CD8-positive, alpha-beta memory T cell (primary cell): Measurements from ENCODE around the gene NPAS3. TPM values are rescaled to one million over a fixed set of nuclear protein-coding genes. Genes with fewer than 3 reads are reported as not detected.

Experiments used
- CTCF ChIA-PET: fragments of 350-600 bp; sonication (Branson Sonifier 250); formaldehyde crosslinking; loops from one replicate; lab custom pipeline; 2021; ENCODE audit warnings: antibody characterized with exemption; lab: Charles Lee
- POLR2A ChIA-PET: fragments of 350-600 bp; sonication (Branson Sonifier 250); formaldehyde crosslinking; loops from one replicate; lab custom pipeline; 2021; ENCODE audit warnings: antibody characterized with exemption; lab: Charles Lee
- DNase-seq, 5 donors: peaks; one replicate each; pipeline versions ENCODE4 v3.0.0 to v3.0.0-alpha.2; 2020 to 2022; ENCODE audit warnings: mixed read lengths in 1 of 5
- H3K27ac ChIP-seq: one replicate; pipeline ENCODE4 v1.7.0; 2013; ENCODE audit warnings: low read depth, mild to moderate bottlenecking, low read length, moderate library complexity
- H3K27me3 ChIP-seq: 2 replicates; pipeline ENCODE4 v1.7.0; 2013; ENCODE audit warnings: low read length, mild to moderate bottlenecking; ENCODE audit not compliant: insufficient read depth, poor library complexity, severe bottlenecking
- H3K36me3 ChIP-seq: 2 replicates; pipeline ENCODE4 v1.7.0; 2013; ENCODE audit warnings: mild to moderate bottlenecking, low read length, moderate library complexity; ENCODE audit not compliant: insufficient read depth
- H3K4me1 ChIP-seq: 2 replicates; pipeline ENCODE4 v1.7.0; 2013; ENCODE audit warnings: mild to moderate bottlenecking, low read length, moderate library complexity; ENCODE audit not compliant: insufficient read depth
- H3K4me3 ChIP-seq: 2 replicates; pipeline ENCODE4 v1.7.0; 2013; ENCODE audit warnings: mild to moderate bottlenecking, low read length
- H3K9me3 ChIP-seq: 2 replicates; pipeline ENCODE4 v1.7.0; 2013; ENCODE audit warnings: mild to moderate bottlenecking, low read length
- H3K27ac Mint-ChIP-seq, 8 donors: one replicate each; pipeline ENCODE4 v1.8.0; 2020 to 2021; ENCODE audit warnings: mixed read lengths in 8 of 8, mild to moderate bottlenecking in 6 of 8, inconsistent platforms in 3 of 8, moderate library complexity in 3 of 8
- H3K27me3 Mint-ChIP-seq, 2 donors: one replicate each; pipeline ENCODE4 v1.8.0; 2020 to 2021; ENCODE audit warnings: mixed read lengths in 2 of 2, mild to moderate bottlenecking in 1 of 2, moderate library complexity in 1 of 2
- H3K36me3 Mint-ChIP-seq, 3 donors: one replicate each; pipeline ENCODE4 v1.8.0; 2020 to 2021; ENCODE audit warnings: mixed read lengths in 3 of 3, inconsistent platforms in 1 of 3, mild to moderate bottlenecking in 1 of 3
- H3K4me1 Mint-ChIP-seq, 3 donors: one replicate each; pipeline ENCODE4 v1.8.0; 2020 to 2021; ENCODE audit warnings: mixed read lengths in 3 of 3, inconsistent platforms in 1 of 3, mild to moderate bottlenecking in 1 of 3
- H3K4me3 Mint-ChIP-seq, 7 donors: one replicate each; pipeline ENCODE4 v1.8.0; 2020 to 2021; ENCODE audit warnings: mixed read lengths in 7 of 7, mild to moderate bottlenecking in 6 of 7, moderate library complexity in 4 of 7, inconsistent platforms in 2 of 7
- H3K9me3 Mint-ChIP-seq, 5 donors: one replicate each; pipeline ENCODE4 v1.8.0; 2020 to 2022; ENCODE audit warnings: mixed read lengths in 5 of 5, mild to moderate bottlenecking in 3 of 5, moderate library complexity in 2 of 5, inconsistent platforms in 1 of 5
- polyA plus RNA-seq: library from polyadenylated mRNA; unstranded; fragments of 300-500 nt; fragmentation: Illumina TruSeq; gene quantifications from one replicate; pipeline ENCODE4 v1.2.3, GENCODE V29; 2021
- total RNA-seq, 2 experiments: library from RNA; stranded (reverse); gene quantifications; one replicate each; pipeline ENCODE4 v1.2.3, GENCODE V29; 2021

Gene NPAS3
- total and polyA plus RNA-seq, 3 experiments from 2014 or later: not detected

GRCh38 chr14:33545696-33546095 is 607.0 kb downstream of the NPAS3 start:
- ChIA-PET CTCF (no interaction called here), POLR2A (no interaction called here)
- H3K36me3 Mint-ChIP-seq: no peaks in the 10 kb centered on the region
- H3K27ac ChIP-seq: no peak overlapping the region
- no peak overlapping the region for H3K4me3 ChIP-seq
- H3K9me3 ChIP-seq: no peaks in the 10 kb centered on the region
- no peak overlapping the region for H3K4me3 Mint-ChIP-seq
- H3K9me3 Mint-ChIP-seq: peaks cover 0 to 8% (median 2%) of the 10 kb centered on the region in 5 donors
- no peaks in the 10 kb centered on the region for H3K27me3 ChIP-seq
- H3K27me3 Mint-ChIP-seq: peaks cover 0 to 3% of the 10 kb centered on the region in 2 donors
- H3K27ac Mint-ChIP-seq: no peak overlapping the region
- H3K4me1 Mint-ChIP-seq: no peaks in the 10 kb centered on the region
- H3K4me1 ChIP-seq: no peaks in the 10 kb centered on the region
- H3K36me3 ChIP-seq: no peaks in the 10 kb centered on the region
- DNase-seq: no peak

GRCh38 chr14:33548606-33549005 is 609.9 kb downstream of the NPAS3 start:
- CTCF ChIA-PET: no interaction called here
- no peaks in the 10 kb centered on the region for H3K9me3 ChIP-seq
- Mint-ChIP-seq H3K27ac (no peak overlapping the region), H3K4me1 (no peaks in the 10 kb centered on the region), H3K9me3 (peaks cover 0 to 11% (median 2%) of the 10 kb centered on the region in 5 donors), H3K4me3 (no peak overlapping the region), H3K27me3 (peaks cover 0 to 3% of the 10 kb centered on the region in 2 donors), H3K36me3 (no peaks in the 10 kb centered on the region)
- H3K27me3 ChIP-seq: no peaks in the 10 kb centered on the region
- H3K4me1 ChIP-seq: no peaks in the 10 kb centered on the region
- no peak for DNase-seq
- H3K27ac ChIP-seq: no peak overlapping the region
- POLR2A ChIA-PET: no interaction called here
- H3K4me3 ChIP-seq: no peak overlapping the region
- H3K36me3 ChIP-seq: no peaks in the 10 kb centered on the region

- H3K27me3 Mint-ChIP-seq: peaks cover 0 to 2% of the 10 kb centered on the region in 2 donors
Observed at GRCh38 chr14:33551963-33552362, 613.3 kb downstream of the NPAS3 start.

GRCh38 chr14:33553706-33554278 is 615.1 kb downstream of the NPAS3 start:
- Mint-ChIP-seq H3K36me3 (no peaks in the 10 kb centered on the region), H3K27me3 (peaks cover 0 to 2% of the 10 kb centered on the region in 2 donors), H3K4me3 (no peak overlapping the region), H3K9me3 (peaks cover 0 to 14% (median 0%) of the 10 kb centered on the region in 5 donors), H3K4me1 (no peaks in the 10 kb centered on the region), H3K27ac (no peak overlapping the region)
- no peaks in the 10 kb centered on the region for H3K4me1 ChIP-seq
- no peak for DNase-seq
- H3K36me3 ChIP-seq: no peaks in the 10 kb centered on the region
- ChIA-PET CTCF (no interaction called here), POLR2A (no interaction called here)
- no peak overlapping the region for H3K27ac ChIP-seq
- no peaks in the 10 kb centered on the region for H3K27me3 ChIP-seq
- H3K9me3 ChIP-seq: no peaks in the 10 kb centered on the region
- H3K4me3 ChIP-seq: no peak overlapping the region

More at GRCh38 chr14:33551963-33552362, 613.3 kb downstream of the NPAS3 start:
- Histone ChIP-seq H3K4me1 (no peaks in the 10 kb centered on the region), H3K4me3 (no peak overlapping the region), H3K27ac (no peak overlapping the region), H3K36me3 (no peaks in the 10 kb centered on the region), H3K27me3 (no peaks in the 10 kb centered on the region), H3K9me3 (no peaks in the 10 kb centered on the region)
- H3K9me3 Mint-ChIP-seq: peaks cover 0 to 14% (median 0%) of the 10 kb centered on the region in 5 donors
- H3K27ac Mint-ChIP-seq: no peak overlapping the region
- H3K4me1 Mint-ChIP-seq: no peaks in the 10 kb centered on the region
- CTCF ChIA-PET: no interaction called here
- no peaks in the 10 kb centered on the region for H3K36me3 Mint-ChIP-seq
- no peak overlapping the region for H3K4me3 Mint-ChIP-seq
- POLR2A ChIA-PET: no interaction called here
- DNase-seq: no peak

DNA sequence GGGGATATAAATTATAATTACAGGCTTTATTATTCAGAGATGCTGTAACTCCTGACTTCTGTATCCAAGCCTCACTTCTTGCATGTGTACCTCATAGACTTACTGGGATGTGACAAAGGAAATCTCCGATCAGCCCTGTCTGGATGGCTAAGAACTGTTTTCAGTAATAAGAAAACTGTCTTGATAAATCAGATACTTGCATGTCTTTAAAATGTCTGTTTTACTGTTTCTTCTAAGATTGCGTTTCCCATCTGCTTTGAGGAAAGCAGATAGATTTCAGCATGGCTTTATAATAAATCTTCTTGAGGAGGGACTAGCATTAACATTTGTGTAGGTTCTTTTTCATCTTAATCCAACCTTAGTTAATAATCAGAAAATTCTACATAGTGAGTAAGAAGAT is 616.3 kb downstream of the NPAS3 start:
- Histone ChIP-seq H3K36me3 (no peaks in the 10 kb centered on the region), H3K4me3 (no peak overlapping the region), H3K27me3 (no peaks in the 10 kb centered on the region), H3K27ac (no peak overlapping the region), H3K4me1 (no peaks in the 10 kb centered on the region), H3K9me3 (no peaks in the 10 kb centered on the region)
- Mint-ChIP-seq H3K27me3 (no peaks in the 10 kb centered on the region), H3K9me3 (peaks cover 0 to 9% (median 3%) of the 10 kb centered on the region in 5 donors), H3K4me3 (no peak overlapping the region), H3K36me3 (no peaks in the 10 kb centered on the region), H3K4me1 (no peaks in the 10 kb centered on the region), H3K27ac (no peak overlapping the region)
- ChIA-PET CTCF (no interaction called here), POLR2A (no interaction called here)
- no peak for DNase-seq

DNA sequence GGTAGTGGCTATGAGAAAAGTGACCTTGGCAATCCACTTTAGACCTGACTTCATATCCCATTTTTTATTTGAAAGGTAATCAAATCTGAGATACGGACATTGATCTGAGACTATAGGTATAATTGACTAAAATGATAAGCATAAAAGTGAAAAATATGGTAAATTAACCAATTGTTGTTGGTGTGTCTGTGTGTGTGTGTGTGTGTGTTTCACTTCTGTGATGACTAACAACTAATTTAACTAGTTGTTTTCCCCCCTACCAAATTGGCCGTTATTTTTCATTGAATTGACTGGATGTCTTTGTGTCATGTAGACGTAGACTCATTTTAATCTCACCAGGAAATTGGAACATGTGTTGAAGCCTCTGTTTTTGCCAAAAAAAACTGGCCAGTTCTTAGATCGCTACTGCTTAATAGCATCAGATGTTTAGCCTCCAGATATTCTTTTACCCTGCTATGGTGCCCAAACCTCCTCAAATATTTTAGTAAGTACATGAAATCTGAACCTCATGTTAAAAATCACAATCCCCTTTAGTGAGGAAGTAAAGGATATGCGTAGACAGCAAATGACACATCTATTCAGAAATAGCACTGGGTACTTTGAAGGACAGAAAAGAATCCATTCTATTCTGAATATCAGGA is 617.2 kb downstream of the NPAS3 start:
- H3K4me3 ChIP-seq: no peak overlapping the region
- no peaks in the 10 kb centered on the region for H3K36me3 ChIP-seq
- no peaks in the 10 kb centered on the region for H3K27me3 Mint-ChIP-seq
- peaks cover 0 to 12% (median 3%) of the 10 kb centered on the region in 5 donors for H3K9me3 Mint-ChIP-seq
- no peak overlapping the region for H3K4me3 Mint-ChIP-seq
- H3K4me1 Mint-ChIP-seq: no peaks in the 10 kb centered on the region
- no peaks in the 10 kb centered on the region for H3K9me3 ChIP-seq
- no peaks in the 10 kb centered on the region for H3K27me3 ChIP-seq
- H3K27ac ChIP-seq: no peak overlapping the region
- no peak overlapping the region for H3K27ac Mint-ChIP-seq
- no peaks in the 10 kb centered on the region for H3K4me1 ChIP-seq
- ChIA-PET CTCF (no interaction called here), POLR2A (no interaction called here)
- DNase-seq: no peak
- H3K36me3 Mint-ChIP-seq: no peaks in the 10 kb centered on the region

DNA sequence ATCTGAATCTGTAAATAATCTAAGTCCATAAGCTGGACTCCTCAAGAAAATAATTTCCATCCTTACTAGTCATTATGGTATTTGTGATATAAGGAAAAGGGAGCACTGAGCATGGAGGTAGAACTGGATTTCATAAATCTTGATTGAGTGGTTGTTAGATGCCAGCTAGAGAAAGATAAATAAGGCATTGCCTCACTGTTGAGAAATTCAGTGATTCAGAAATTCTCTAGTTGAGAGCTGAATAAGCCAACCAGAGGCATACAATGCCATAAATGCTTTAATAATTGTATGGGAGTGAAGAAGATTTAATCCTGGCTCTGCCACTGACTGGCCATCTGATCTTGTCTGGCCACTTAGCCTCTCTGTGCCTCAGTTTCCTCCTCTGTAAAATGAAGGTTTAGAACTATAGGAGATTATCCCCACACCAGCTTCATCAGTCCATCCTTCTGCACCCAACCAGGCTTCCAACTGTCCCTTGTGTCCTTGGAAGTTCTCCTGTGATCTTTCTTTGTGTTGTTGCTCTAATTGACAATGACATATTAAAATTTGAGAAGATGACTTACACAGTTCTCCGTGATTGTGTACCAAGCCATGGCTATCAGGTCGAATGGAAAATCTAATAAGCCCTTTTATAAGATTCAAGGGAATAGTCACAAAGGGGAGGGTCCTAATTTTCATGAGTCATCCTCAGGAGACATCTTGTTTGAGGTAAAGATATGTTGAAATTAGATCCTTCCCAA is 617.9 kb downstream of the NPAS3 start:
- Mint-ChIP-seq H3K4me3 (no peak overlapping the region), H3K27ac (no peak overlapping the region), H3K4me1 (no peaks in the 10 kb centered on the region), H3K36me3 (no peaks in the 10 kb centered on the region), H3K27me3 (no peaks in the 10 kb centered on the region), H3K9me3 (peaks cover 0 to 9% (median 3%) of the 10 kb centered on the region in 5 donors)
- Histone ChIP-seq H3K4me3 (no peak overlapping the region), H3K36me3 (no peaks in the 10 kb centered on the region), H3K27ac (no peak overlapping the region), H3K27me3 (no peaks in the 10 kb centered on the region), H3K4me1 (no peaks in the 10 kb centered on the region), H3K9me3 (no peaks in the 10 kb centered on the region)
- ChIA-PET CTCF (no interaction called here), POLR2A (no interaction called here)
- DNase-seq: no peak

GRCh38 chr14:33560718-33561431 is 622.2 kb downstream of the NPAS3 start:
- no peak overlapping the region for H3K4me3 Mint-ChIP-seq
- Histone ChIP-seq H3K27me3 (no peaks in the 10 kb centered on the region), H3K4me3 (no peak overlapping the region), H3K4me1 (no peaks in the 10 kb centered on the region), H3K36me3 (no peaks in the 10 kb centered on the region), H3K27ac (no peak overlapping the region), H3K9me3 (no peaks in the 10 kb centered on the region)
- DNase-seq: no peak
- ChIA-PET CTCF (no interaction called here), POLR2A (no interaction called here)
- peaks cover 0 to 9% (median 4%) of the 10 kb centered on the region in 5 donors for H3K9me3 Mint-ChIP-seq
- no peak overlapping the region for H3K27ac Mint-ChIP-seq
- no peaks in the 10 kb centered on the region for H3K36me3 Mint-ChIP-seq
- no peaks in the 10 kb centered on the region for H3K27me3 Mint-ChIP-seq
- H3K4me1 Mint-ChIP-seq: no peaks in the 10 kb centered on the region
